Fibroblast of villous mesenchyme (primary cell): Measurements from ENCODE around the gene BRD9. TPM values are rescaled to one million over a fixed set of nuclear protein-coding genes. Genes with fewer than 3 reads are reported as not detected.
"Not testable (repeated sequence)": the region's sequence is repeated elsewhere in the genome, so short reads cannot be mapped to it uniquely, and the experiment has no call there.

Experiments
- DNase-seq: peaks from one replicate; pipeline ENCODE4 v3.0.0-alpha.2; 2010; ENCODE audit warnings: low read depth
- H3K4me3 ChIP-seq: 2 replicates; pipeline ENCODE4 v1.5.1; 2011; ENCODE audit warnings: low read depth, mild to moderate bottlenecking, low read length
- CTCF ChIP-seq: IDR thresholded peaks from 2 replicates; pipeline ENCODE4 v1.5.1; 2012; ENCODE audit warnings: low read depth, mild to moderate bottlenecking, low read length; ENCODE audit not compliant: insufficient read depth
- total RNA-seq: library from RNA; depleted of rRNA; stranded (reverse); fragments of >200 nt; gene quantifications from 2 replicates; pipeline ENCODE4 v1.2.3, GENCODE V29; 2012

Gene BRD9
- total RNA-seq, 1 donor: 35.0 TPM

DNA sequence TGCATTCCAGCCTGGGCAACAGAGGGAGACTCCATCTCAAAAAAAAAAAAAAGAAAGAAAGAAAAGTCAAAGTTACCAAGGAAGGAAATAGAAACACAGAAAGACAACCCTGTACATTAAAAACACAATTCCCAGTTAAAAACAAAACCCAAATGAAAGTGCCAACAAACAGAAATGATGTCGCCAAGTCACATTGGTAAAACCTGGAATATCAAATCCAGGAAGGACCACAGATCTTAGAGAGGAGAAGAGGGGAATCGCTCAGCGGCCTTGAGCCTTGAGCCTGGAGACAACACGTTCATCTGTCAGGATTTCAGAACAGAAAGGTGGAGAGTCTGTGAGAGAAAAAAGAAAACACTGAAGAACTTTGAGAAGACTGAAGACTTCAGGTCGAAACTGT, 40.6 kb downstream of the BRD9 start:
- no peak for TF ChIP-seq CTCF
- H3K4me3 ChIP-seq: no peak overlapping the region
- DNase-seq: no peak

DNA sequence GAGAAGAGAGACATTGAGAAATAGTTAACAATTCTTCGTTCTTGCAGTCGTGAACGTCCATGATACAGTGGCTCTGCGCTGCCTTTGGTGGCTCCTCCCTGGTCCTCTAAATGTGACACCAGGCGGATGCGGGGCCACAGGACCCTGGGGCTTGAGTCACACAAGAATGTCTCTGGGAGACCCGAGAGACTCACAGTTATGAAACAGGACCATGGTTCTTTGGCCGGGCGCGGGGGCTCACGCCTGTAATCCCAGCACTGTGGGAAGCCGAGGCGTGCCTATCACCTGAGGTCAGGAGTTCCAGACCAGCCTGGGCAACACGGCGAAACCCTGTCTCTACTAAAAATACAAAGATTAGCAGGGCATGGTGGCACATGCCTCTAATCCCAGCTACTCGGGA, 41.0 kb downstream of the BRD9 start:
- H3K4me3 ChIP-seq: no peak overlapping the region
- TF ChIP-seq CTCF: no peak
- no peak for DNase-seq

- H3K4me3 ChIP-seq: no peak overlapping the region
- TF ChIP-seq CTCF: no peak
- no peak for DNase-seq
Measured at GRCh38 chr5:851076-851475, 41.5 kb downstream of the BRD9 start.

DNA sequence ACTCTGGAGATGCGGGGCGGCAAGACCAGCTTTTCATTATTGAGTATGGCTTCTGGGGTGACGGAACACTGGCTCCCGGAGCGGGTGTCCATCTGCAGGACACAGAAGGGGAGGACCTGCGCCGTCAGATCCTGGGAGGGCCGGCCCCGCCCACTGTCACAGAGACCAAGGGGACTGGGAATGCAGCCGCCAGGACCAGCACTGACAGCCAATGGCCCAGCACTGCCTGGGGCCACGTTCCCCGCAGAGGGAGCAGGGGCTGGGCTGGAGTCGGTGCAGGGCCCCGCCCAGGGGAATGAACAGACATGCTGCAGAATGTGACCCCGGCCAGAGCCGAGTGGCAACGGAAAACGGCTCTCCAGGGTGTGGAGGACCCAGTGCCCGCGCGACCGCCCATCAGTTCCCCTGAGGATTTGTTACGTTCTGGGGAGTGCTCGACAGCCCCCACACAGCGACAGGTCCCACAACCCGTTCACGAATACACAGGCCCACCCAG, 42.0 kb downstream of the BRD9 start, which contains the start of gene ZDHHC11:
Gene ZDHHC11, minus strand, starts transcription at position 476 of the 496 bp plus-strand sequence. Its CDS starts 384 bp downstream, at position 92.
- DNase-seq: no peak
- no peak for TF ChIP-seq CTCF
- no peak within 1 kb of the TSS for H3K4me3 ChIP-seq

- no peak for DNase-seq
- no peak overlapping the region for H3K4me3 ChIP-seq
- no peak for TF ChIP-seq CTCF
Measured at GRCh38 chr5:849651-850301, 42.8 kb downstream of the BRD9 start.

GRCh38 chr5:848671-849111, 43.9 kb downstream of the BRD9 start:
- TF ChIP-seq CTCF: no peak
- no peak for DNase-seq
- H3K4me3 ChIP-seq: no peak overlapping the region

GRCh38 chr5:847736-848135, 44.9 kb downstream of the BRD9 start:
- H3K4me3 ChIP-seq, DNase-seq: not testable (repeated sequence)

DNA sequence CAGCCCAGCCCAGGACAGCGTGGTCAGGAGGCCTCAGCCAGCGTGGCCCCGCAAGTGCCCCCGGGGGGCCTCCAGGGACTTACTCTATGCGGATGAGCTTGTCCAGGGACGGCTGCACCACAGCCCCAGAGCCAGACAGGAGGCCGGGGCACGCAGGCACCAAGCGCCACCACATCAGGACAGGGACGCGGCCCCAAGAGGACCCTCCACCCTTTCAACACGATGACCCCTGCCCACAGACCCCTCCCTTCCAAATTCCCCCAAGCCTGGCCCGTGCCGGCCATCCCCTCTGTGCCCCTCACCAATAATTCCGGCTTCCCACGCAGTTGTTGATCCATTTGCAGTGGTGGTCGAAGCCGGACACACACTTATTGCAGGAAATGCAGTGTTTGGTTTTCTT, 45.4 kb downstream of the BRD9 start:
- DNase-seq, H3K4me3 ChIP-seq: not testable (repeated sequence)

DNA sequence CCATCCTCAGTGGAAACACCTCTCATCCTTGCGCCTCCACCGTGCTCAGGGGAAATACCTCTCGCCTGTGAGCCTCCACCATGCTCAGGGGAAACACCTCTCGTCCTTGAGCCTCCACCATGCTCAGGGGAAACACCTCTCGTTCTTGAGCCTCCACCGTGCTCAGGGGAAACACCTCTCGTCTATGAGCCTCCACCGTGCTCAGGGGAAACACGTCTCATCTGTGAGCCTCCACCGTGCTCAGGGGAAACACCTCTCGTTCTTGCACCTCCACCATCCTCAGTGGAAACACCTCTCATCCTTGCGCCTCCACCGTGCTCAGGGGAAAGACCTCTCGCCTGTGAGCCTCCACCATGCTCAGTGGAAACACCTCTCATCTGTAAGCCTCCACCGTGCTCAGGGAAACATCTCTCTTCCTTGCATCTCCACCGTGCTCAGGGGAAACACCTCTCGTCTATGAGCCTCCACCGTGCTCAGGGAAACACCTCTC, 46.0 kb downstream of the BRD9 start:
- DNase-seq, H3K4me3 ChIP-seq: not testable (repeated sequence)

DNA sequence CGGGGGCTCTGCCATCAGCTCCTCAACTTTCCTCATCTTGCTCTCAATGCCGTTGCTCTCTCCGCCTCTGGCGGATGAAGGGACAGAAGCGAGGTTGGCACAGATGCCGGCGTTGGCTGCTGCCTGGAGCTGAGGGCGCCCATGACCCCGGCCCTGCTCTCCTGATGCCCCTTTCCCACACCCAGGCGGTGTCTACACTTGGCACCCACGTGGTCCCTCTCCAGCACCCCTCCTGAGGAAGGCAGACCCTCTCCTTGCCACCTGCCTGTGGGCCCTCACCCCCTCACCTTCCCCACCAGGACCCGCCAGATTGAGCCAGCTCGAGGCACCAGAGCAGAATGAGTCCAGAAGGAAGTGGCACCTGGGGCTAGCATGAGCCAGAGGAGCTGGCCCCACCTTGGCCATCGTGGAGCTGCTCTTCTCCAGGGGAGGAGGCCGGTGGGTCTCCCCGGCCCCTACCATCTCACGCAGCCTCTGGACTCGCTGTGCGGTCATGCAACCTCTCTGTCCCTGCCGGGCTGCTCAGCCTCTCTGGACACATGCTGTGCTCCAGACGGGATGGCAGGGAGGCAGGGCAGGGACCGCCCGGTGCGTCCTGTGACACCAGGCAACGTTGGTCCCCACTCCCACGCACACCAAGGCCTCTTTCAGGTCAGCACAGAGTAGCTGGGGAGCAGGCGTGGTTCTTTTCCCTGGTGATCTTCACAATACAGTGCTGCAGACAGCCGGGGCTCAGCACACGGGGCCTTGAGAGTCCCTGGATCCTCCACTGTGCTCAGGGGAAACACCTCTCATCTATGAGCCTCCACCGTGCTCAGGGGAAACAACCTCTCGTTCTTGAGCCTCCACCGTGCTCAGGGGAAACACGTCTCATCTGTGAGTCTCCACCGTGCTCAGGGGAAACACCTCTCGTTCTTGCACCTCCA, 46.7 kb downstream of the BRD9 start:
- H3K4me3 ChIP-seq, DNase-seq: not testable (repeated sequence)

DNA sequence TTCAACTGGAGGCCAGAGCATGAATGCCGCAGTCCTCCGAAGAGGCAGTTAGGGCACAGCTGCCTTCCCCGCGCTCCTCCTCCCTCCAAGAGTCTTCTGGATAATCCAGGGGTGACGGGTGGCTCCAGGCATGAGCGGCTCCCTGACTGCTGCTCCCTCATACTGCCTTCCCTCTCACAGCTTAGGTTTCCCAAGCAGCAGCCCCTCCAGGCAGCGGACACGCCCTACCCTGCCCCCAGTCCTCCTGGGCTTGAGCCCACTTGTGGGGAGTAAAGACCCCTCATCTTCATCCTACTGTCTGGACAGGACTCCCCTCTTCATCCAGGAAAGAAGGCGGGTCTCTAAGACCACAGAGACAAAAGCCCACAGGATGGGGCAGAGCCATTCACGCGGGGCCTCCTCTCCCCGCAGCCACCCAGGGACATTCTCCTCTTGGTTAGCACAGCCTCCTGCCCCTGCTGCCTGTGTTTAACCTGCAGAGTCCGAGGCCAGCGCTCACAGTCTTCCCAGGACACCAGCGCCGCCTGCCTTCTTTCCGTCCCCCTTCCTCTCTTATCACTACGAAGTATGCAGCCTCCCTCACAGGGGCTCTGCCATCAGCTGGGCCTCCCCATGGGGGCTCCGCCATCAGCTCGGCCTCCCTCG, 47.4 kb downstream of the BRD9 start:
- not testable (repeated sequence) for DNase-seq, H3K4me3 ChIP-seq
